ENCODE data around the gene PDX1. TPM values are rescaled to one million over a fixed set of nuclear protein-coding genes. Genes with fewer than 3 reads are reported as not detected.

Gene PDX1
- total RNA-seq, 4 donors from 2014 or later: not detected

- Histone ChIP-seq H3K4me3 (no peak overlapping the region), H3K36me3 (no peaks in the 10 kb centered on the region), H3K27ac (no peak overlapping the region), H3K9me3 (no peaks in the 10 kb centered on the region), H3K27me3 (peaks cover 30 to 100% (median 51%) of the 10 kb centered on the region in 4 donors), H3K4me1 (peaks cover 12 to 46% (median 14%) of the 10 kb centered on the region in 3 donors)
- 41 to 59% methylated on average over 8 to 9 of the region's 13 CpGs for WGBS, 2 donors
- intact Hi-C loops (cut with DNase I): no loop called here
- TF ChIP-seq CTCF (IDR thresholded peaks at IDR 0.05): no peak
- no peak for TF ChIP-seq POLR2A (IDR thresholded peaks at IDR 0.05)
- no peak for DNase-seq
Observed at GRCh38 chr13:27971236-27971645, 51.4 kb downstream of the PDX1 start.

- Histone ChIP-seq H3K4me3 (no peak overlapping the region), H3K27me3 (peaks cover 23 to 100% (median 45%) of the 10 kb centered on the region in 4 donors), H3K4me1 (peaks cover 12 to 39% (median 12%) of the 10 kb centered on the region in 3 donors), H3K27ac (no peak overlapping the region), H3K9me3 (no peaks in the 10 kb centered on the region), H3K36me3 (no peaks in the 10 kb centered on the region)
- 27 to 79% methylated on average over 1 to 5 of the region's 7 CpGs for WGBS, 2 donors
- DNase-seq: no peak
- intact Hi-C loops (cut with DNase I): no loop called here
- TF ChIP-seq CTCF (IDR thresholded peaks at IDR 0.05) (no peak), POLR2A (IDR thresholded peaks at IDR 0.05) (no peak)
Observed at GRCh38 chr13:27971776-27972477, 52.1 kb downstream of the PDX1 start.

GRCh38 chr13:27972478-27972820 lies 52.6 kb downstream of the PDX1 start:
- H3K27ac ChIP-seq: no peak overlapping the region
- 30 to 100% methylated on average over 1 to 2 of the region's 2 CpGs for WGBS, 2 donors
- TF ChIP-seq POLR2A (IDR thresholded peaks at IDR 0.05) (no peak), CTCF (IDR thresholded peaks at IDR 0.05) (no peak)

GRCh38 chr13:27973291-27973690 lies 53.5 kb downstream of the PDX1 start:
- TF ChIP-seq CTCF (IDR thresholded peaks at IDR 0.05) (no peak), POLR2A (IDR thresholded peaks at IDR 0.05) (no peak)
- WGBS, 2 donors: 0 to 29% methylated on average over 2 to 4 of the region's 5 CpGs
- Histone ChIP-seq H3K4me1 (peaks cover 9 to 34% (median 12%) of the 10 kb centered on the region in 3 donors), H3K9me3 (no peaks in the 10 kb centered on the region), H3K27me3 (peaks cover 13 to 100% (median 40%) of the 10 kb centered on the region in 4 donors), H3K4me3 (no peak overlapping the region), H3K27ac (no peak overlapping the region), H3K36me3 (no peaks in the 10 kb centered on the region)
- DNase-seq: no peak
- intact Hi-C loops (cut with DNase I): no loop called here

More at GRCh38 chr13:27972478-27972820, 52.6 kb downstream of the PDX1 start:
- H3K27me3 ChIP-seq: peaks cover 18 to 100% (median 44%) of the 10 kb centered on the region in 4 donors
- no peak overlapping the region for H3K4me3 ChIP-seq
- H3K9me3 ChIP-seq: no peaks in the 10 kb centered on the region
- DNase-seq: no peak
- peaks cover 11 to 34% (median 12%) of the 10 kb centered on the region in 3 donors for H3K4me1 ChIP-seq
- H3K36me3 ChIP-seq: no peaks in the 10 kb centered on the region
- intact Hi-C loops (cut with DNase I): no loop called here

GRCh38 chr13:27973961-27974662 lies 54.3 kb downstream of the PDX1 start:
- no peak overlapping the region for H3K27ac ChIP-seq
- intact Hi-C loops (cut with DNase I): no loop called here

More at GRCh38 chr13:27973961-27974662, 54.3 kb downstream of the PDX1 start:
- Histone ChIP-seq H3K4me1 (peaks cover 2 to 34% (median 6%) of the 10 kb centered on the region in 3 donors), H3K36me3 (no peaks in the 10 kb centered on the region), H3K9me3 (no peaks in the 10 kb centered on the region), H3K27me3 (peaks cover 9 to 100% (median 39%) of the 10 kb centered on the region in 4 donors), H3K4me3 (no peak overlapping the region)
- 10 to 12% methylated on average over 7 of the region's 7 CpGs for WGBS, 2 donors
- TF ChIP-seq POLR2A (IDR thresholded peaks at IDR 0.05) (no peak), CTCF (IDR thresholded peaks at IDR 0.05) (no peak)
- no peak for DNase-seq
